Activated T-helper 9 cell treated with anti-CD3 and anti-CD28 coated beads, Interleukin-2, amount 50 U/mL, for 16 hours (primary cell): Measurements from ENCODE around the gene KIF5B.
"Not testable (repeated sequence)": the region's sequence is repeated elsewhere in the genome, so short reads cannot be mapped to it uniquely, and the experiment has no call there.

Experiments used
- DNase-seq: peaks from one replicate; pipeline ENCODE4 v3.0.0-alpha.2; 2020; ENCODE audit warnings: low read depth

KIF5B gene

GRCh38 chr10:32056136-32057035, at the start of gene KIF5B:
TSS of gene KIF5B (minus strand) at chr10:32056425. CDS start at chr10:32055973, 452 bp downstream.
- DNase-seq, result peak; percentile 78

GRCh38 chr10:32105782-32106382, 49.7 kb upstream of the KIF5B start:
- no peak for DNase-seq

- no peak for DNase-seq
Measured at GRCh38 chr10:32104622-32105509, 48.6 kb upstream of the KIF5B start.

GRCh38 chr10:32104181-32104580, 48.0 kb upstream of the KIF5B start:
- DNase-seq, result no peak

- DNase-seq, result no peak
Measured at GRCh38 chr10:32103721-32104120, 47.5 kb upstream of the KIF5B start.

- not testable (repeated sequence) for DNase-seq
Measured at GRCh38 chr10:32098566-32099259, 42.5 kb upstream of the KIF5B start.

GRCh38 chr10:32095116-32095733, 39.0 kb upstream of the KIF5B start:
- no peak for DNase-seq

- DNase-seq, result no peak
Measured at GRCh38 chr10:32093650-32094049, 37.4 kb upstream of the KIF5B start.

- DNase-seq, result no peak
Measured at GRCh38 chr10:32091046-32091445, 34.8 kb upstream of the KIF5B start.

GRCh38 chr10:32084185-32084851, 28.1 kb upstream of the KIF5B start:
- DNase-seq, result no peak

- DNase-seq, result no peak
Measured at GRCh38 chr10:32077896-32078485, 21.8 kb upstream of the KIF5B start.

- no peak for DNase-seq
Measured at GRCh38 chr10:32073659-32074058, 17.4 kb upstream of the KIF5B start.

GRCh38 chr10:32073128-32073527, 16.9 kb upstream of the KIF5B start:
- no peak for DNase-seq

- no peak for DNase-seq
Measured at GRCh38 chr10:32072025-32072800, 16.0 kb upstream of the KIF5B start.

GRCh38 chr10:32070645-32071044, 14.4 kb upstream of the KIF5B start:
- no peak for DNase-seq

- DNase-seq, result no peak
Measured at GRCh38 chr10:32068569-32068968, 12.3 kb upstream of the KIF5B start.

- not testable (repeated sequence) for DNase-seq
Measured at GRCh38 chr10:32067931-32068330, 11.7 kb upstream of the KIF5B start.

GRCh38 chr10:32065856-32066255, 9.6 kb upstream of the KIF5B start:
- no peak for DNase-seq

GRCh38 chr10:32061440-32061839, 5.2 kb upstream of the KIF5B start:
- no peak for DNase-seq

GRCh38 chr10:32060347-32060746, 4.1 kb upstream of the KIF5B start:
- no peak for DNase-seq
